Umbilical cord (tissue), 2 donors: Measurements from ENCODE around the gene ME1. TPM values are rescaled to one million over a fixed set of nuclear protein-coding genes. Genes with fewer than 3 reads are reported as not detected.
"Not testable (repeated sequence)": the region's sequence is repeated elsewhere in the genome, so short reads cannot be mapped to it uniquely, and the experiment has no call there.

Experiments
- DNase-seq: peaks from one replicate; pipeline ENCODE4 v3.0.0-alpha.2; 2015; ENCODE audit warnings: low spot score
- total RNA-seq: library from RNA; depleted of rRNA; stranded (reverse); fragments of >200 nt; gene quantifications from one replicate; pipeline ENCODE4 v1.2.3, GENCODE V29; 2014; ENCODE audit warnings: low replicate concordance; ENCODE audit not compliant: insufficient read depth

ME1 gene
- total RNA-seq, 1 donor from 2014 or later: 6.5 TPM

DNA sequence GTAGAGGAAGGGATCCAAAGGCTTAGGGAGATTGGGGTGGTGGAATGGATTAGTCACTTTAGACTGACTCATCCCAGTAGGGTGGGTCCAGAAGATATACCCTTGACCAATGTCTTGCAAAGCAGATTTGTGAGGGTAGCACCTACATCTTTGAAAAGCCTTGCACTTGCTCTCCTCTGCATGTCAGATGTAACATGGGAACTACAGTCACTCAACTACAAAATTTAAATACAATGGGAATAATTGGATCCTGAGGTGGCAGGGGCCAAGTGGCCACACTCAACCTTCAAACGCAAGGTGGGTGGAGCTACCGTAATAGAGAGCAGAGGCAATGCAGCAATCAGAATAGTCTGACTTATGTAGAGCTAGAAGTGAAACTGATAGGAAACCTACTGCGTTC is 71.2 kb downstream of the ME1 start:
- no peak for DNase-seq

DNA sequence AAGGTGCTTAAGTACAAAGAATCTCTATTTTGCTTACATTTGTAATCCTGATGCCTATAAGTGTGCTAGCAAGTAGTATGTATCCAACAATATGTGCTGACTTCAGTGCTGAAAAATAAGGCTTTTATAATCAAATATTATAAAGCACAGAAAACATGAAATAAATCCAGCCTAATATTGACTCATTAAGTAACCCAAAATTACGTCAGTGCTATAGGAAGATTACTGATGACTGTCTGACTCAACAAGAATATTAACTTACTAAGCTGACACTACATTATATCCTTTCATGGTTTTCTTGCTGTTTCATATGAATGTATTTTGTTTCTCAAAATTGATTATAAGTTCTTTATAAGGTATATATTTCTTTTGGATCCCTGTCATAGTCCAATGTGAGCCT is 76.1 kb downstream of the ME1 start:
- DNase-seq: no peak

DNA sequence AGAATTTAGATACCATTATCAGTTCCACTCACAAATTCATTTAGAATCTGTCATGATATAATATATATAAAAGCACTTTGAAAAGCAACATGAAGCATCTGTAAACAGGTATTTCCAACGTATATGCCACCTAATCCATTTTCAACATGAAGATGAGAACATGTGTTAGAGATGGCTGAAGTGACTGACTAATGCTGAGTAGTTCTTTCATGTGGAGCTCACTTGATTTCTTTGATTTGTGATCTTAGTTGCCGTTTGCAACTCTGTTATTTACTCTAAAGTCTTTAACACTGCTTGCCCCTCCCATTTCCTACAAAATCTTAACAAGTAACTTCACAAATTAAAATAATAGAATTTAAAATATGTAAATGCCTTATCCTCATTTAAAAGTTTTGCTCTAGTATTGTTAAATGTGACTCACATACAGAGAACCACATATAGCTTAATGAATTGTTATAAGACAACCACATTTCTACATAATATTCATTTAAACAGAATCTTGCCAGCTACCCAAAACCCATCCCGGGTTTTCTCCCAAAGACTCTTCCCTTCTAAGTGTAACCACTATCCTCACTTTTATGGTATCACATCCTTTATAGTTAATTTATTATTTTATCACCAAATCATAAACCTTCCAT is 78.3 kb downstream of the ME1 start:
- no peak for DNase-seq

DNA sequence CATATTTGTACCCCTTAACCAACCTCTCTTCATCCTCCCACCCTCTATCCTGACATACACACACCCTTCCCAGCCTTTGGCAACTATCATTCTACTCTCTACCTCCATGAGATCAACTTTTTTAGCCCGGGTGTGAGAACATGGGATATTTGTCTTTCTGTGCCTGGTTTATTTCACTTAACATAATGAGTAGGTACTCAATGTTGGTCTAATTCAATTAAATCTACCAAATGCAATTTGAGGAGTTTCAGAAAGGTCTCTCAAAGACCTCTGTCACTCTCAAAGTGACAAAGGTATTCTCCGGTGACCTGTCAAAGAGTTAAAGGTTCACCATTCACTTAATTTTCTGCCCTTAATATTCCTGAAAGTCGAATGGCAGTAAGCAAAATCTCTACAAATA is 87.7 kb downstream of the ME1 start:
- DNase-seq: no peak

DNA sequence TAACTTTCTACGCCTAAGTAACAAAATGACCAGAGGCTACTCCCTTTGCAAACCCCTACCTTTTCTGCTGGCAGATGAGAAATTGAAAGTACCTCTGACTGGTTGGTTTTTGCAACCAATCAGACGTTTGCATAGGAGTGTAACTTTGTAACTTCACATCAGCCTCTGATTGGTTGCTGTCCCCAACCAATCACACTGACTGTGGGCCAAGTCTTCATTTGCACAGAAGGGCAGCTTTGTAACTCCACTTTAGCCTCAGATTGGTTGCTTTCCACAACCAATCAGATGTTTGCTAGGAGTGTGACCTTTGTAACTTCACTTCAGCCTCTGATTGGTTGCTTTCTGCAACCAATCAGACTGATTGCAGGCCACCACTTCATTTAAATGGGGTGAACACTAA is 89.1 kb downstream of the ME1 start:
- DNase-seq: no peak

DNA sequence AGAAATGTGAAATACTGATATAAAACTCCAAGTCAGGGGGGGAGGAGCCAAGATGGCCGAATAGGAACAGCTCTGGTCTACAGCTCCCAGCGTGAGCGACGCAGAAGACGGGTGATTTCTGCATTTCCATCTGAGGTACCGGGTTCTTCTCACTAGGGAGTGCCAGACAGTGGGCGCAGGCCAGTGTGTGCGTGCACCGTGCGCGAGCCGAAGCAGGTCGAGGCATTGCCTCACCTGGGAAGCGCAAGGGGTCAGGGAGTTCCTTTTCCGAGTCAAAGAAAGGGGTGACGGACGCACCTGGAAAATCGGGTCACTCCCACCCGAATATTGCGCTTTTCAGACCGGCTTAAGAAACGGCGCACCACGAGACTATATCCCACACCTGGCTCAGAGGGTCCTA is 96.9 kb downstream of the ME1 start:
- not testable (repeated sequence) for DNase-seq

DNA sequence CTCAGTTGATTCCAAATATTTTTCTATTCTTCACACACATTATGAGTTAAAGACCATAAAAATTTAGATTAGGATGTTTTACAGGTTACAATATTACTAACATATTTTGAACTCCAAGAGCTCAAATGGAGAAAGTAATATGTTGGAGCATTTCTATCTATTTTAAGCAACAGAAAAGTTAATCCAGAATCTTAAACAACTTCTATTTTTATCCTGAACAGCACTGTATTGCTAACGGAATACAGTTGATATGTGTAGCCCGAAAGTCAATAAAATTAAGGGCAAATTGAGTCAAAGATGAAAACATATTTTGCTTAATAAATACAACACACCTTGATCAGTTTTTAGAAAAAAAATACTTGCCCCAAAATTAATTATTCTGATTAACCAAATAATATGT is 97.4 kb downstream of the ME1 start:
- no peak for DNase-seq

DNA sequence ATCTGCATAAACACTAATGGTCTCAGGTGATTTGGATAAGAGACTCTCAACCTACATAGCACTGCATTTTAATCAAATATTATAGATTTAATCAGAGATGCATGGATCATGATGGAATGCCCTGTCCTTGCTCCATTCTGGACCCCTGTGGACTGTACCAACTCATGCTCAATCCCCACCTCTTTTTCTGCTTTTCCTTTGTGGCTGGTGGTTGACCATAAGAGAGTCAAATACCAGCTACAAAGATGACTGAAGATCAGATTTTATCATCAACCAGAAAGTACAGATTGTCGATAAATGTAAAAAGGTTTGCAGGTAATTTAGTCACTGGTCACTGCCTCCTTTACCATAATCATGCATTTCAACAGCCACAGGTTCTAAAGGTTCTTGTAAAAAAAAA is 116.2 kb downstream of the ME1 start:
- DNase-seq: no peak

DNA sequence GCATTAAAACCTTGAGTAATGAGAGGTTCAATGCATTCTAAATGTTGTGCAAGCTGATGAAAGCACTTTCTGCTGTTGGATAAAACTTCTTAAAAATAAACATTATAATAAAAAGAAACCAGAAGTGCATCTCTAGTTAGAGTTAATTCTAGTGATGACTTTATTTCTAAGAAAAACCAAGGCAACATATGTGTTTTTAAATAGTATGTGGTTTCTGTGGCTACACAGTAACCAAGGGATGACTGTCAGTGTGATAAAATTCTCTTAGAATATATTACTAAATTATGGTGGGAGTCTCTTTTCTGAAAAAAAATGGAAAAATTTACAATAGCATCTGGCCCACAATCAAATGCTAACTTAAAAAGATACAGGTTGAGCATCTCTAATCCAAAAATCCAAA is 117.0 kb downstream of the ME1 start:
- DNase-seq: no peak

DNA sequence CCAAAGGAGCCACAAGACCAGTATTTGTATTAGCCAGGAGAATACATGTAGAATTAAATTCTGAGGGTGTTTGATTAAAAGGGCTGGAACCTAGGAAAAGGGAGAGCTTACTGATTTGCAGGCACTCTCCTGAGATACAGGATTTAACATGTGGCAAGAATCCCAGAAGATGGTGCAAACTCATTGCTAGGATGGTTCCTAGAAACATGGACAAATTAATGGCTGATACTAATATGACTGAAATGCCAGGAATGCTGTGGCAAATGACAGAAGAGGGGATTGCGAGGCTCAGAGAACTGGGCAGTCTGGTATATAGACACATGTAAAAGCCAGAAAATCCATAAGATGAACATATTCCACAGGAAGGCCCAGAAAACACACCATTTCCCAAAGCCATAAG is 119.6 kb downstream of the ME1 start:
- no peak for DNase-seq

DNA sequence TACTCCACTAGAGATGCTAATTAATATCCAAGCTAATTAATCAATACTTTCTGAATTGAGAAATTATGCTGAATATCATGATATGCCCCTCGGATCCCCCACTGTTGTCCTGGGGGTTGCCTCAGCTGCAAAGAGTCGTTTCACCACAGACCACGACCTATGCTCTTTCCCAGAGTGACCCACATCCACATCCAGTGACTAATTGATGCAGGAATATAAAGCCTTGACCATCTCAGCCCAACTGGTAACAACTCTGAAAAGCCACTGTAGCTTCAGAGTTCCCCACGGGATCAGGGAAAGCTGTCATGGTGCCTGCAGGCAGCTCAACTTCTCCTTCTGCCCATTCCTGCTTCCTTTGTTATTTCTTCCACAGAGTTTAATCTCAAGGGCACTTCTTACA is 120.8 kb downstream of the ME1 start:
- no peak for DNase-seq

DNA sequence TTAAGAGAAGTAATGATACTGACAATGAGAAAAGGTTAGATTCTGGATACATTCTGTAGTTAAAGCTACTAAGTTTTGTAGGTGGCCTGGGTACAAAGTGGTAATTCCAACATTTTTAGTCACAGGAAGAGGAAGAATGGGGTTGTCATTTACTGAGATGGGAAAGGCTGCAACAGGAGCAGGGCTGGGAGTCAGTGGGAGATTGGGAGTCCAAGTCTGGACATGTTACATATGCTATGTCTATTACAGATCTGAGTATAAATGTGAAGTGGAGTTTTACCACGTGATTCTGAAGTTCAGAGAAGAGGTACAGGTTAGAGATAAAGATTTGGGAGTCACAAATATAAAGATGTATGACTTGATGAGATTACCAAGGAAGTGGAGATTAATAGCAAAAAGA is 121.5 kb downstream of the ME1 start:
- no peak for DNase-seq

DNA sequence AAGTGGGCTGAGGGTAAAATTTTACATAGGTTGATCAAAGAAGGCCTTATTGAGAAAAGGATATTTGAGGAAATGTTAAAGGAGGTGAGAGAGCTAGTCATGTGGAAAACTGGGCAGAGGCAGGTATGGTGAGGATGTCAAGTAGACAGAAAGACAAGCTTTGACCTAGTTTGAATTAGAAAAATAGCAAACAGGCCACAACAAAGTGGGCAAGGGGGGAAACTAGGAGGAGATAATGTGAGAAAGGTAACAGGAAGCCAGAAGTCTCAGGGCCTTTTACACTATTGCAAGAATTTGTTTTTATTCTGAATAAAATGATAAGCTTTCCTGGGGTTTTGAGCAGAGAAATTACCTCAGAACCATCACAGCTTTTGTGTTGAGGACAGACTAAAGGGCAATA is 122.0 kb downstream of the ME1 start:
- DNase-seq: no peak

DNA sequence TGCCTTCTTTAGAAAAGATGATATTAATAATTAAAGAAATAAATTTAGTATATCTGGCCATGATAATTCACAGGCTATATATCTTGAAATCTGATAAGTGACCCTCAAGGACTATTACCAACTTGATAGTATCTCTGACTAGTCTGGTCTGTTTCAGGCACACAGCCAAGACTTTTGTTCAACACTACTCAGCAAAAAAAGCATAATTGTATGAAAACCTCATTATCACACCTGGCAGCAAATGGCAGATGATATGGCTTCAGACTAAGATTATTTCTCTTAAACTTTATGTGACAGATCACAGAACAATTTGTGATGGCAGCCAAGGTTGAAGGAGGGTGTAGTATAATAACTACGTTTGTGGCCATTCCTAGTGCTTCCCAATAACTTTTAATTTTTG is 123.0 kb downstream of the ME1 start:
- no peak for DNase-seq

DNA sequence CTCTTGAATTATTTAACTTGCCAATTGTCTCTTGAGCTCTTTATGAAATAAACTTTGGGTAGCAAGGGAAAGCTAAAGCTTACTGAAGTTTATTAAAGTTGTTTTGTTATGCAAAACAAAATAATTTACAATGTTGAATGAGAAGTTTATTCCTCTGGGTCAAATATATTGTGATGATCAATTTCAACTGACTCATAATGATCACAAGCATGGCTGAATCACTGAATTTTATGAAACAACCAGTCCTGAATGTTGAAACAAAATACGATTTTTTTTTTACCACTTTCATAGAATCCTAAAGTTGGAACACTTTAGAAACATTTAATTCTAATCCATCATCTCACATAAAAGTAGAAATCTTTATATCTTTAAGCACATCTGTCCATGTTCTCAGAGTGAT is 127.4 kb downstream of the ME1 start:
- DNase-seq: no peak

DNA sequence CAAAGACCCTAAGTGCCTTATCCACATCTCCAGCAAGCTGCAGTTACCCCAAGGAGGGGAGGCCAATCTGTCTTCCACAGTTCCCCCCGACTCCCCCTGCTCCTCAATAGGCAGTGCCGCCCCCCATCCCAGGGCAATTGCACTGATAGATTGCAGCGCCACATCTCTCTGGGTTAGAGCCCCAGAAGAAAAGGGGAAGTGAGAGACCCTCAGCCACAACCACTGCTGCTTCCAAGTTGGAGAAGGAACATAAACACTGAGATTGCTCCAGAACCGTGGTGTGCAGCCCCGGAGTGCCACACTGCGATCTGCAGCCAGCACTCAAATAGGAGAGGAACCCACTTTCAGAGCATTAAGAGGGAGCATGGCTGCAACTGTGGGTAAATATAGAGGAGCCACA is 136.2 kb downstream of the ME1 start:
- no peak for DNase-seq

DNA sequence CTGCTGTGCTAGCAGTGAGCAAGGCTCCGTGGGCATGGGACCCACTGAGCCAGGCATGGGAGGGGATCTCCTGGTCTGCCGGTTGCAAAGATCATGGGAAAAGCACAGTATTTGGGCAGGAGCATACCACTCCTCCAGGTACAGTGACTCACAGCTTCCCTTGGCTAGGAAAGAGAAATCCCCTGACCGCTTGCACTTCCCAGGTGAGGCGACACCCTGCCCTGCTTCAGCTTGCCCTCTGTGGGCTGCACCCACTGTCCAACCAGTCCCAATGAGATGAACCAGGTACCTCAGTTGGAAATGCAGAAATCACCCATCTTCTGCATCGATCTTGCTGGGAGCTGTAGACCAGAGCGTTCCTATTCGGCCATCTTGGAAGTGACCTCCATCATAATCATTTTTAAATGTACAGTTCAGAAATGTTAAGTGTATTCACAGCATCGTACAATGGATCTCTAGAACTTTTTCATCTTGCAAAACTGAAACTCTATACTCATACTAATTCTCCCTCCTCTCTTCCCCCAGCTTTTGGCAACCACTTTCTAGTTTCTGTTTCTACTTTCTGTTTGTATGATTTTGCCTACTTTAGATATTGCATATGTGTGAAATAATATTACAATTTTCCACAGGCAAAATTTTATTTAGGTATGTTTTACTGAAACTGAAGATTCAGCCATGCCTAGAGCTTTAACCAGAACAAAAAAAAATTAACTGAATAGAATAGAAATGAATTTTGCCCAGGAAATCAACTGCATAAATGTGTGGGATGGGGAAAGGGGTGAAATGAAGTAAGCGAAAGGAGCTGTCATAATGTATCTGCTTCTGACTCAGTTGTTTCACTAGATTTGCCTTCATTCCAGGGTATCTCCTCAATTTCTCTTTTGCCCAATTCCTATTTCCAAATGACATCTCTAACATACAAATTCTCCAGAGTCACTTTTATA is 137.7 kb downstream of the ME1 start:
- no peak for DNase-seq

DNA sequence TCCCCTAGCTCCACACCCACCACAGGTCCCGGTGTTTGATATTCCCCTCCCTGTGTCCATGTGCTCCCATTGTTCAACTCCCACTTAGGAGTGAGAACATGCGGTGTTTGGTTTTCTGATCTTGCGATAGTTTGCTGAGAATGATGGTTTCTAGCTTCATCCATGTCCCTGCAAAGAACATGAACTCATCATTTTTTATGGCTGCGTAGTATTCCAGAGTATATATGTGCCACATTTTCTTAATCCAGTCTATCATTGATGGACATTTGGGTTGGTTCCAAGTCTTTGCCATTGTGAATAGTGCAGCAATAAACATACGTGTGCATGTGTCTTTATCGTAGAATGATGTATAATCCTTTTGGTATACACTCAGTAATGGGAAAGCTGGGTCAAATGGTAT is 143.6 kb downstream of the ME1 start:
- DNase-seq: not testable (repeated sequence)

DNA sequence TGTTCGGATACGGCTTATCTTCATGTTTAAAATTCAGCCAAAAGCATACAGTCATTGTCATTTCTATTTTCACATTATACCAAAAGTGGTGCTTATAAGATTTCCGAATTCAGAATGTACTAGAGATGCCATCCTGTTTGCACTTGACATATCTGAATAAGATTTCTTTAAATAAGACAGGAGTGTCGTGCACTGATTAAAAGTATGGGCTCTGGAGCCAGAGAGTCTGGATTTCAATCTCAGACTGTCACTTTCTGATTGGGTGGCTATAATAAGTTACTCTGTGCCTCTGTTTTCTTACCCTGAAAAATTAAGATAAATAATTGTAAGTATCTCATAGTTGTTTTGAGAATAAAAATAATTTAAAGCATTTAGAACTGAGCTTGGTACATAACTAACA is 144.9 kb downstream of the ME1 start:
- no peak for DNase-seq

DNA sequence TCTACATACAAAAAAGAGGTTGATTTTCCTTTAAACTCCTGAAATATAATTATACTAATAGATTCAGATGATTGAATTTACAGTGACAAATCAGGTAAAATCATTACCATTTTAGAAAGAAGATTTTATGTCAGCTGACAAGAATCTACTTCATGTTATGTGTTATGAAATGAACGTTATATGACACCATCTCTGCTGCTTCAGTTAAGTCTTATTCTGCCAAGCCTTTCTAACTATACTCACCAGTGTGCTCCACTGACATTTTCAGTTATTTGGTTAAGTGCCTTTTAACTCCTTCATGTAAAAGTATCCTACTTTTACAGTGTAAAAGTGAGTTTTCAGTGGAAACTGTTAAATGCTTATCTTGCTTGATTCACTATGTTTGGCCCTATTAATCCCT is 157.3 kb downstream of the ME1 start:
- DNase-seq: no peak

DNA sequence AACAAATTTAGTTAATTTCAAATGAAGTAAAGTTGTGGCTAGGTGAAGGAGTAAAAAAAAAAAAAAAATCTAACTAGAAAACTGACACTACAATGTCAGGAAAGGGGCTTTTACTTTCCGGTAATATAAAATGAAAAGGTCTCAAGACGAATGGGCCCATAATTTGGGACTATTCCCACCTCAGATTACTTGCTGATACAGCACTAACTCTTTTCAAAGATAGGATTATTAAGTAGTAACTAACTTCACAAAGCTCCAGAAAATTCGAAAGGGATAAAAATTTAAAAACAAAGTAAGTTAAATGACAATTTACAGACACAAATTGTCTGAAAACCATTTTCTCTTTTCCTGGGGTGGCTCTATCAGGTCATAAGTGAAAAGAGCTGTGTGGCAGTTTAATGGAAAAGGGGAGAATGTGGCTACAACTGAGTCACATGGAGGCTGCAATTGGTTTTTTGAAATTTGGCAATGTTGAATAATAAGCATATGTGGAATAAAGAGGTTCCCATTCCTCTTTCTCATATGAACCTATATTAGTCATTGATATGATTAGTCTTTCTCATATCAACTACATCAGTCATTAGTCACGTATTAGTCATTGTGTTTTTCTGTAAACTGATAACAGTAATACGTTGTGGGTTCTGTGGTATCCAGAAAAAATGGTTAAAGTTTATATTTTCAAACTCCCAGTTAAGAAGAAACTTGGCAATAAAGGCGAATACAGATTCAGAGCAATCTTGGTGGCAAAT is 159.7 kb downstream of the ME1 start:
- DNase-seq: no peak

DNA sequence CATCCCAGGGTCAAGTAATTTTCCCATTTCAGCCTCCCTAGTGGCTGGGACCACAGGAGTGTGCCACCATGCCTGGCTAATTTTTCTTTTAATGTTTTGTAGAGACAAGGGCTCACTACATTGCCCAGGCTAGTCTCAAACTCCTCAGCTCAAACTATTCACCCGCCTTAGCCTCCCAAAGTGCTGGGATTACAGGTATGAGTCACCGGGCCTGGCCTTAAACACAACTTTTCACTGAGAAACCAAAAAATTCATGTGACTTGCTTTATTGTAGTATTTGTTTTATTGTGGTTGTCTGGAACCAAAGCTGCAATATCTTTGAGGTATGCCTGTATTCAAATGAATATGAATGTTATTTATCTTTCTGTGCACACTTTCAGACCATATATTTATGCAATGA is 165.5 kb downstream of the ME1 start:
- DNase-seq: no peak

DNA sequence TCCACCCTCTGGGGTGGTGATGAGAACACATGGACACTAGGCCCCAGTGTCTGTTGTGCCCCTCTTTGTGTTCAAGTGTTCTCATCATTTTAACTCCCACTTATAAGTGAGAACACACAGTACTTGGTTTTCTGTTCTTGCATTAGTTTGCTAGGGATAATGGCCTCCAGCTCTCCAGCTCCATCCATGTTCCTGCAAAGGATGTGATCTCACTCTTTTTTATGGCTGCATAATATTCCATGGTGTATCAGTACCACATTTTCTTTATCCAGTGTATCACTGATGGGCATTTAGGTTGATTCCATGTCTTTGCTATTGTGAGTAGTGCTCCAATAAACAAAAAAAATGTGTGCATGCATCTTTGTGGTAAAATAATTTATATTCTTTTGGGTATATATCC is 170.3 kb downstream of the ME1 start:
- no peak for DNase-seq
